Liver (tissue), 3 donors: ENCODE results near the gene COBL.

Source experiments
- EGR1 ChIP-seq, 2 donors: IDR thresholded peaks; 2 replicates each; pipeline ENCODE4 v1.6.1; 2016 to 2018; ENCODE audit warnings: antibody characterized with exemption in 2 of 2, low read depth in 2 of 2
- FOXA1 ChIP-seq: IDR thresholded peaks from 2 replicates; pipeline ENCODE4 v1.6.1; 2016; ENCODE audit warnings: antibody characterized with exemption
- HNF4G ChIP-seq: IDR thresholded peaks from 2 replicates; pipeline ENCODE4 v1.6.1; 2016; ENCODE audit warnings: antibody characterized with exemption
- NR2F2 ChIP-seq: IDR thresholded peaks from 2 replicates; pipeline ENCODE4 v1.6.1; 2016; ENCODE audit warnings: antibody characterized with exemption
- RAD21 ChIP-seq, 2 donors: IDR thresholded peaks; 2 replicates each; pipeline ENCODE4 v1.6.1; 2016; ENCODE audit warnings: antibody characterized with exemption in 2 of 2, mild to moderate bottlenecking in 2 of 2
- YY1 ChIP-seq: IDR thresholded peaks from 2 replicates; pipeline ENCODE4 v1.6.1; 2016; ENCODE audit warnings: antibody characterized with exemption, mild to moderate bottlenecking
- TF ChIP-seq, protein P1 (sequence below): IDR thresholded peaks from 2 replicates; pipeline ENCODE4 v1.6.1; 2016; ENCODE audit warnings: antibody characterized with exemption
- TF ChIP-seq, protein P2 (sequence below): fragments of 150-350 bp; IDR thresholded peaks from 2 replicates; pipeline ENCODE4 v1.5.1; 2017; ENCODE audit warnings: improper control_type of control experiment, low read depth, low read length; ENCODE audit not compliant: missing input control
- TF ChIP-seq, protein P3 (sequence below): IDR thresholded peaks from 2 replicates; pipeline ENCODE4 v1.6.1; 2016; ENCODE audit warnings: antibody characterized with exemption, mild to moderate bottlenecking
- donor health status: healthy.
- donor health status: healthy.

DNA sequence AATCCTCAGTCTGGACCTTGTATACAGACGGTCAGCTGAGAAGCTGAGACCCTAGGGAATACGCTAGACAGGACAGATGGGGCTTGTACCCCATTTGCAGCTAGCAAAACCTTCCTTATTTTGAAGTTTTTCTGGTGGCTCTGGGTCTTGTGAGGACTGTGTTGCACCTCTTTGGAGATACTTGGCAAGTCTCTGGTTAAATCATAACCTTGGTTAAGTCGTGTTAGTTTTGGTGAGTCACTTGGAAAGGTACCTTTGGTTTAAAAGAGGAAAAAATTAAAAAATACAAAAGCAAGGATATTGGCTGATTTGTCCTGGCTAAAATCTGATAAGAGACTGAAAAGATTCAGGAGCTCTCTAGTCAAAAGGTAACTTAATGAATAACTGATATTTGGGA is 140.6 kb downstream of the COBL start:
- TF ChIP-seq, protein P1, sequence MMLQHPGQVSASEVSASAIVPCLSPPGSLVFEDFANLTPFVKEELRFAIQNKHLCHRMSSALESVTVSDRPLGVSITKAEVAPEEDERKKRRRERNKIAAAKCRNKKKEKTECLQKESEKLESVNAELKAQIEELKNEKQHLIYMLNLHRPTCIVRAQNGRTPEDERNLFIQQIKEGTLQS = no peak
- TF ChIP-seq, protein P2, sequence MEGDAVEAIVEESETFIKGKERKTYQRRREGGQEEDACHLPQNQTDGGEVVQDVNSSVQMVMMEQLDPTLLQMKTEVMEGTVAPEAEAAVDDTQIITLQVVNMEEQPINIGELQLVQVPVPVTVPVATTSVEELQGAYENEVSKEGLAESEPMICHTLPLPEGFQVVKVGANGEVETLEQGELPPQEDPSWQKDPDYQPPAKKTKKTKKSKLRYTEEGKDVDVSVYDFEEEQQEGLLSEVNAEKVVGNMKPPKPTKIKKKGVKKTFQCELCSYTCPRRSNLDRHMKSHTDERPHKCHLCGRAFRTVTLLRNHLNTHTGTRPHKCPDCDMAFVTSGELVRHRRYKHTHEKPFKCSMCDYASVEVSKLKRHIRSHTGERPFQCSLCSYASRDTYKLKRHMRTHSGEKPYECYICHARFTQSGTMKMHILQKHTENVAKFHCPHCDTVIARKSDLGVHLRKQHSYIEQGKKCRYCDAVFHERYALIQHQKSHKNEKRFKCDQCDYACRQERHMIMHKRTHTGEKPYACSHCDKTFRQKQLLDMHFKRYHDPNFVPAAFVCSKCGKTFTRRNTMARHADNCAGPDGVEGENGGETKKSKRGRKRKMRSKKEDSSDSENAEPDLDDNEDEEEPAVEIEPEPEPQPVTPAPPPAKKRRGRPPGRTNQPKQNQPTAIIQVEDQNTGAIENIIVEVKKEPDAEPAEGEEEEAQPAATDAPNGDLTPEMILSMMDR = no peak
- TF ChIP-seq, protein P3, sequence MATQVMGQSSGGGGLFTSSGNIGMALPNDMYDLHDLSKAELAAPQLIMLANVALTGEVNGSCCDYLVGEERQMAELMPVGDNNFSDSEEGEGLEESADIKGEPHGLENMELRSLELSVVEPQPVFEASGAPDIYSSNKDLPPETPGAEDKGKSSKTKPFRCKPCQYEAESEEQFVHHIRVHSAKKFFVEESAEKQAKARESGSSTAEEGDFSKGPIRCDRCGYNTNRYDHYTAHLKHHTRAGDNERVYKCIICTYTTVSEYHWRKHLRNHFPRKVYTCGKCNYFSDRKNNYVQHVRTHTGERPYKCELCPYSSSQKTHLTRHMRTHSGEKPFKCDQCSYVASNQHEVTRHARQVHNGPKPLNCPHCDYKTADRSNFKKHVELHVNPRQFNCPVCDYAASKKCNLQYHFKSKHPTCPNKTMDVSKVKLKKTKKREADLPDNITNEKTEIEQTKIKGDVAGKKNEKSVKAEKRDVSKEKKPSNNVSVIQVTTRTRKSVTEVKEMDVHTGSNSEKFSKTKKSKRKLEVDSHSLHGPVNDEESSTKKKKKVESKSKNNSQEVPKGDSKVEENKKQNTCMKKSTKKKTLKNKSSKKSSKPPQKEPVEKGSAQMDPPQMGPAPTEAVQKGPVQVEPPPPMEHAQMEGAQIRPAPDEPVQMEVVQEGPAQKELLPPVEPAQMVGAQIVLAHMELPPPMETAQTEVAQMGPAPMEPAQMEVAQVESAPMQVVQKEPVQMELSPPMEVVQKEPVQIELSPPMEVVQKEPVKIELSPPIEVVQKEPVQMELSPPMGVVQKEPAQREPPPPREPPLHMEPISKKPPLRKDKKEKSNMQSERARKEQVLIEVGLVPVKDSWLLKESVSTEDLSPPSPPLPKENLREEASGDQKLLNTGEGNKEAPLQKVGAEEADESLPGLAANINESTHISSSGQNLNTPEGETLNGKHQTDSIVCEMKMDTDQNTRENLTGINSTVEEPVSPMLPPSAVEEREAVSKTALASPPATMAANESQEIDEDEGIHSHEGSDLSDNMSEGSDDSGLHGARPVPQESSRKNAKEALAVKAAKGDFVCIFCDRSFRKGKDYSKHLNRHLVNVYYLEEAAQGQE = no peak
- TF ChIP-seq RAD21 (IDR thresholded peaks at IDR 0.05) (no peak), HNF4G (no peak), NR2F2 (no peak), FOXA1 (no peak), EGR1 (IDR thresholded peaks at IDR 0.05; ENCODE audit: low read depth in 2 of 2) (no peak), YY1 (no peak)
